Measurements from ENCODE around the gene EFCAB5. TPM values are rescaled to one million over a fixed set of nuclear protein-coding genes. Genes with fewer than 3 reads are reported as not detected.

Gene EFCAB5
- total and polyA plus RNA-seq, 2 donors from 2014 or later = 1.4 TPM; not detected in 1

GRCh38 chr17:29936724-29937123, 4.7 kb upstream of the EFCAB5 start:
- intact Hi-C loops (cut with DNase I) = no loop called here
- FAIRE-seq (no peak), DNase-seq (no peak)
- TF ChIP-seq CTCF (IDR thresholded peaks at IDR 0.05; ENCODE audit: borderline replicate concordance, extremely low read depth, insufficient read depth) = no peak
- Histone ChIP-seq H3K4me1 (ENCODE audit: control insufficient read depth in 2 of 3, insufficient read depth in 2 of 3, low read depth in 1 of 3, low read length in 3 of 3) (no peaks in the 10 kb centered on the region), H3K9ac (ENCODE audit: low read length in 3 of 3) (no peak overlapping the region), H3K4me3 (ENCODE audit: low read length in 3 of 3) (no peak overlapping the region), H3K9me3 (ENCODE audit: control insufficient read depth in 2 of 3, insufficient read depth in 1 of 3, low read length in 3 of 3) (no peaks in the 10 kb centered on the region), H3K27me3 (ENCODE audit: control insufficient read depth, insufficient read depth, low read length) (no peaks in the 10 kb centered on the region), H3K27ac (ENCODE audit: low read depth in 2 of 2, low read length in 2 of 2) (no peak overlapping the region), H3K36me3 (ENCODE audit: control insufficient read depth in 2 of 3, insufficient read depth in 3 of 3, low read length in 3 of 3) (no peaks in the 10 kb centered on the region)

GRCh38 chr17:29945281-29945680, 3.8 kb downstream of the EFCAB5 start:
- no peak overlapping the region for H3K4me3 ChIP-seq (ENCODE audit: low read length in 3 of 3)
- no peaks in the 10 kb centered on the region for H3K36me3 ChIP-seq (ENCODE audit: control insufficient read depth in 2 of 3, insufficient read depth in 3 of 3, low read length in 3 of 3)
- FAIRE-seq = no peak
- intact Hi-C loops (cut with DNase I) = no loop called here
- H3K4me1 ChIP-seq (ENCODE audit: control insufficient read depth in 2 of 3, insufficient read depth in 2 of 3, low read depth in 1 of 3, low read length in 3 of 3) = no peaks in the 10 kb centered on the region
- H3K27ac ChIP-seq (ENCODE audit: low read depth in 2 of 2, low read length in 2 of 2) = no peak overlapping the region
- no peak for DNase-seq
- H3K9ac ChIP-seq (ENCODE audit: low read length in 3 of 3) = no peak overlapping the region
- no peak for TF ChIP-seq CTCF (IDR thresholded peaks at IDR 0.05; ENCODE audit: borderline replicate concordance, extremely low read depth, insufficient read depth)
- no peaks in the 10 kb centered on the region for H3K9me3 ChIP-seq (ENCODE audit: control insufficient read depth in 2 of 3, insufficient read depth in 1 of 3, low read length in 3 of 3)
- H3K27me3 ChIP-seq (ENCODE audit: control insufficient read depth, insufficient read depth, low read length) = no peaks in the 10 kb centered on the region

- DNase-seq = no peak
- FAIRE-seq = no peak
- Histone ChIP-seq H3K4me3 (ENCODE audit: low read length in 3 of 3) (no peak overlapping the region), H3K9ac (ENCODE audit: low read length in 3 of 3) (no peak overlapping the region), H3K36me3 (ENCODE audit: control insufficient read depth in 2 of 3, insufficient read depth in 3 of 3, low read length in 3 of 3) (no peaks in the 10 kb centered on the region), H3K27ac (ENCODE audit: low read depth in 2 of 2, low read length in 2 of 2) (no peak overlapping the region), H3K9me3 (ENCODE audit: control insufficient read depth in 2 of 3, insufficient read depth in 1 of 3, low read length in 3 of 3) (no peaks in the 10 kb centered on the region), H3K4me1 (ENCODE audit: control insufficient read depth in 2 of 3, insufficient read depth in 2 of 3, low read depth in 1 of 3, low read length in 3 of 3) (no peaks in the 10 kb centered on the region), H3K27me3 (ENCODE audit: control insufficient read depth, insufficient read depth, low read length) (no peaks in the 10 kb centered on the region)
- intact Hi-C loops (cut with DNase I) = no loop called here
- TF ChIP-seq CTCF (IDR thresholded peaks at IDR 0.05; ENCODE audit: borderline replicate concordance, extremely low read depth, insufficient read depth) = no peak
Observed at GRCh38 chr17:29948448-29949215, 7.2 kb downstream of the EFCAB5 start.
